CD4-positive, alpha-beta T cell treated with Interleukin-17A for 4 hours (primary cell): ENCODE measurements around the gene GNA12.
A peak's percentile ranks its signal among the peaks of the same experiment; 100 is the strongest.
"Not testable (repeated sequence)": the region's sequence is repeated elsewhere in the genome, so short reads cannot be mapped to it uniquely, and the experiment has no call there.

Source experiments
- DNase-seq: peaks from one replicate; pipeline ENCODE4 v3.0.0-alpha.2; 2020; ENCODE audit warnings: mixed read lengths

The GNA12 gene

DNA sequence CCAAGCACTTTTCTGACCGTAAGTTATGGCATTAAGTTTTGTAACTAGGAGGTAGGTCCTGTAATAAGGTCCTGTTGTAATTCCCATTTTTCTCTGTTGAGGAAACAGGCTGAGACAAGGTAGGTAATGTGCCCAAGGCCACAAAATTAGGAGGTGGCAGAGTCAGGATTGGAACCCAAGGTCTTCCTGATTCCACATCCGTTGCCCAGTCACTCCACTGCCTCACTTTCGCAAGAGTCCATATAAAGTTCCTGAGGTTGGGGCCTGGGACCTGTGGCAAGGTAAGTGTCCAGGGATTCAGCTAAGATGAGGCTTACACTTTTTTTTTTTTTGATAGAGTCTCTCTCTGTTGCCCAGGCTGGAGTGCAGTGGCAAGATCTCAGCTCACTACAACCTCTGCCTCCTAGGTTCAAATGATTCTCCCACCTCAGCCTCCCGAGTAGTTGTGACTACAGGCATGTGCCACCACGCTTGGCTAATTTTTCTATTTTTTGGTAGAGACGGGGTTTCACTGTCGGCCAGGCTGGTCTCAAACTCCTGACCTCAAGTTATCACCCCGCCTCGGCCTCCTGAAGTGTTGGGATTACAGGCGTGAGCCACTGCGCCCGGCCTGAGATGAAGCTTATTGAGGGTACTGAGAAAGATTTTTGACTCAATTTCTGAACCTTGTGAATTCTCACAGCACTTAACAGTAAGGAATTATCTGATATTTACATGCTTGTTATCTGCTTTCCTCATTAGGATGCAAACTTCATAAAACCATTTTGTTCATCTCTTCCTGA, 20.3 kb upstream of the GNA12 start:
- DNase-seq = no peak

- DNase-seq = peak; percentile 78
Observed at GRCh38 chr7:2863461-2864066, 19.5 kb upstream of the GNA12 start.

DNA sequence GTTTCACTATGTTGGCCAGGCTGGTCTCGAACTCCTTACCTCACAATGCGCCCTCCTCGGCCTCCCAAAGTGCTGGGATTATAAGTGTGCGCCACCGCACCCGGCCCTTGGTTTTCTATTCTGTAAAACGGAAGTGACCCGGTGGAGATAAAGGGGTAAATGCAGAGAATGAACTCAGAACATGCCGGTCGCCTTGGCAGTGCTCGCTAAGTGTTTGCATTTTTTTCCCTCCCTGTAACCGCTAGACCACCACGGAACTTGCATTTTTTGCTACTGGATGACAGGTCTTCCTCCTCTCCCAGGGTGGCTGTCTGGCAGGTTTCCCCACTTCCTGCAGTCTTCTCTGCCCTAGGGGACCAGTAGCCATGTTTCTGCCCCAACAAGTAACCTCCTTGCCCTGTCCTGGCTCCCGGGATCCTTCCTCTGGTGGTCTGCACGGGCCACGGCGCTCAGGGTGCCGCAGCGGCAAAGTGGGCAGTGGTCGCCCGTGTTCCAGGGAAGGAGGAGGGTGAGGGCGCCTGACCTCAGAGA, 18.8 kb upstream of the GNA12 start:
- peak; percentile 38 for DNase-seq

- DNase-seq = no peak
Observed at GRCh38 chr7:2861509-2861908, 17.4 kb upstream of the GNA12 start.

DNA sequence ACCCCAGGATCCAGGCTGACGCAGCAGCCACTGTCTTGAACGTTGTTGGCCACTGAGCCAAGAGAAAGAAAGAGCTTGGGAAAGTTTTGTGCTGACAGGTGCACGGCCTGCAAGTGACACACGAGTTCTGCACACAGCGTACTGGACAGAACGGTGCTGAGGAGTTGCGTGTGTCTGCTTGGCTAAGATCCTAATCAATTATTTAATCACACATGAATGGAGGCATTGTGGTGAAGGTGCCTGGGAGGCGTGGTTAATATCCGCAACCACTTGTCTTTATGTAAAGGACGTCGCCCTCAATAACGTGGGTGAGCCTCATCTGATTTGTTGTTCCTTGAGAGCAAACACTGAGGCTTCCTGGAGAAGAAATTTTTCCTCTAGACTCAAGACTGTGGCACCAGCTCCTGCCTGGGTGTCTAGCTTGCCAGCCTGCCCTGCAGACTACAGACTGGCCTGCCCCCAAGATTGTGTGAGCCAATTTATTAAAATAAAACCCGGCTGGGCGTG, 16.6 kb upstream of the GNA12 start:
- DNase-seq = no peak

DNA sequence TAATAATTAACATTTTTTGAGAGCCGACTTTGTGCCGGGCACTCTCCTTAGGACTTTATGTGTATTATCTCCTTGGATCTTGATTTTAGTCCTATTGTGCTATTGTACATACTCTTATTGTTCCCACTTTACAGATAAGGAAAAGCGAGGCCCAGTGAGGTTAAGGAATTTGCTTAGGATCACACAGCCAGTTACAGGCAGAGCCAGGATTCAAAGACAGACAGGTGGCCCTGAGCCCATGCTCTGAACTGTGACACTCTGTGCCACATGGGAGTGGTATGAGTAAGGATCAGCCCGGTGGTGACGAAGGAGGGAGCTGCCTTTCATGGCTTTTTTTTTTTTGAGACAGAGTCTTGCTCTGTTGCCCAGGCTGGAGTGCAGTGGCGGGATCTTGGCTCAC, 15.8 kb upstream of the GNA12 start:
- no peak for DNase-seq

DNA sequence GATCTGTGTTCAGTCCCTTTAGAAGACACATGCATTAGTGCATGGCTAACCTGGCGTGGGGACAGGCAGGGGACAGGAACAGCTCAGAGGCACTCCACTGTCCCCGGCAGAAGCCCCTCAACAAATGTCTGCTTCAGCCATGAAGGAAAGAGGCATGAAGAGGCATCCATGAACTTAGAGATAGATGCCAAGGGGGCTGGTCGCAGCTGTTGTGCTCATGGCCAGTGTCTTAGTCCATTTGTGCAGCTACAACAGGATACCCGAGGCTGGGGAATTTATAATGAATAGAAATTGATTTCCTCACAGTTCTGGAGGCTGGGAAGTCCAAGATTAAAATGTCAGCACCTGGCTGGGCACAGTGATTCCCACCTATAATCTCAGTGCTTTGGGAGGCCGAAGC, 14.5 kb upstream of the GNA12 start:
- DNase-seq = no peak

- no peak for DNase-seq
Observed at GRCh38 chr7:2856388-2857169, 12.5 kb upstream of the GNA12 start.

DNA sequence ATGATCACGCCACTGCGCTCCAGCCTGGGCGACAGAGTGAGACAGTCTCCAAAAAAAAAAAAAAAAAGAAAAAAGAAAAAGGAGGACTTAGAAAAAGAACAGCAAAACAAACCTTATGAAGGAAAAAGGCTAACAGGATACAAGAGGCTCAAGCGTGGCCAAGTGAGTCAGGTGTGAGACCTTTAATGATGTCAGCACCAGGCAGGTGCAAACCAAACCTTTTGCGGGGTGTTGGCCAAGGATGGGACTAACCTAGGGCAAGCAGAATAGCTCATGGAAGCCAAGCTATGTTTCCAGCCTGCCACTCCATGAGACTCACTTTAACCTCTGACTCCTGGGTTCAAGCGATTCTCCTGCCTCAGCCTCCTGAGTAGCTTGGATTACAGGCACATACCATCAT, 11.3 kb upstream of the GNA12 start:
- no peak for DNase-seq

GRCh38 chr7:2853552-2853951, 9.4 kb upstream of the GNA12 start:
- not testable (repeated sequence) for DNase-seq

- no peak for DNase-seq
Observed at GRCh38 chr7:2853147-2853546, 9.0 kb upstream of the GNA12 start.

GRCh38 chr7:2851497-2851896, 7.4 kb upstream of the GNA12 start:
- no peak for DNase-seq

GRCh38 chr7:2849941-2850766, 6.0 kb upstream of the GNA12 start:
- no peak for DNase-seq

DNA sequence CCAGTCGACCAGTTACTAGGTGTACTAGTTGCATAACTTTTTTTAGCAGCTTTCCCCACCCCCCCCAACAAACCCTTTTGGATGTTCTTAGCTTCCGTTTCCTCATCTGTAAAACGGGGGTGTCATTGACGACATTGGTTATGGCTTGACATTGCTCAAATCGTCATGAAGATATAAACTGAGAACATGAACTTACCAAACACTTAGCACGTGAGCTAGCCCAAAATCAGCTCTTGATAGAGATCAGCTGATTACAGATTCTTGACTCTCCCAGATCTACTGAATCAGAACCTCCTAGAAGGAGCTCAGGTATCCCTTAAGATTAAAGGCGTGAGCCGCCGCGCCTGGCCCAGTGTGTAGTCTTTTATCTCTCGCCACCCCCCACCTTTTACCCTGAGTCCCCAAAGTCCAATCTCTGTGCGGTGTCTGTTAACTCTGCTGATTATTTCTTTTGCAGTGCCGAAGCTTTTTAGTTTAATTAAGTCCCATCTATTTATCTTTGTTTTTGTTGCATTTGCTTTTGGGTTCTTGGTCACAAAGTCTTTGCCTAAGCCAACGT, 1.0 kb upstream of the GNA12 start:
- DNase-seq = no peak

DNA sequence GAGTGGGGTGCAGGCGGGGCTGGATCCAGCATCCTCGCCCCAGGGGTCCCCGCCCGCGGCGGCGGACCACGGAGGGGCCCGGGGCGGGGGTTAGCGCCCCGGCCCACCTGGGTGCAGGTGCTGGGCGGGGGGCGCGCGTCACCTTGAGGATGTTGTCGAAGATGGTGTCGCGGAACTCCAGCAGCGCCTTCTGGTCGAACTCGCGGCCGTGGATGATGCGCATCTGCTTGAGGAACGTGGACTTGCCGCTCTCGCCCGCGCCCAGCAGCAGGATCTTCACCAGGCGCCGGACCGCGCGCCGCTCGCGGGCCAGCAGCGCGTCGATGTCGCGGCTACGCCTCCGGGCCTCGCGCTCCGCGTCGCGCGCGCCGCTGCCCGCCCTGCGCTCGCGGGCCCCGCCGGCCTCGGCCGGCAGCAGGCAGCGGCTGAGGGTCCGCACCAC, 376 bp downstream of the GNA12 start:
- peak; percentile 53 for DNase-seq

GRCh38 chr7:2843191-2843685, 870 bp downstream of the GNA12 start:
- no peak for DNase-seq

DNA sequence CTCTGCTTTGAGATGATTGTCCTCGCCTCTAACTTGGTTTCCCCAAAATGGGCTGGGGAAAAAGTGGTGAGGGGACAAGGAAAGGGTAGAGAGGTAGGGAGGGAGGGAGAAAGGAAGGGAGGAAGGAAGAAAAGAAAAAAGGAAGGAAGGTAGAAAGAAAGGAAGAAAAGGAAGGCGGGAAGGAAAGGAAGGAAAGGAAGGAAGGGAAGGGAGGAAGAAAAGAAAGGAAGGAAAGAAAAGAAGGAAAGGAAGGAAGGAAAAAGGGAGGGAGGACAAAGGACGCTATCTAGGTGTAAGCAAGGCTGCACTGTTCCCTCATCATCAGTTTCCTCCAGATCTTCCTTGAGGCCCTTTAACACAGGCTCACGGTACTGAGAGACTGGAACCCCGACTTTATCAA, 2.2 kb downstream of the GNA12 start:
- no peak for DNase-seq

DNA sequence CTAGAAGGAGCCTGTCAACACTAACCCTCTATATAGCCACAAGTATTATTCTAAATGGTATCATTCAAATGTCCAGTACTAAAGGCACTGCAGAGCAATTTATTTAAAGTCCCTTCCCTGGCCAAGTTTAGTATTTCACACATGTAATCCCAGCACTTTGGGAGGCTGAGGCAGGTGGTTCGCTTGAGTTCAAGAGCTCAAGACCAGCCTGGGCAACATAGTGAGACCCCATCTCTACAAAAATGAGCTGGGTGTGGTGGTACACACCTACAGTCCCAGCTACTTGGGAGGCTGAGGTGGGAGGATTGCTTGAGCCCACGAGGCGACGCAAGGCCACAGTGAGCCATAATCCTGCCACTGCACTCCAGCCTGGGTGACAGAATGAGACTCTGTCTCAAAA, 3.6 kb downstream of the GNA12 start:
- DNase-seq = no peak

- no peak for DNase-seq
Observed at GRCh38 chr7:2838873-2839578, 5.1 kb downstream of the GNA12 start.

GRCh38 chr7:2838451-2838850, 5.7 kb downstream of the GNA12 start:
- DNase-seq = no peak

GRCh38 chr7:2837496-2837895, 6.6 kb downstream of the GNA12 start:
- DNase-seq = no peak
